ENCODE data around the gene KRTAP16-1. TPM values are rescaled to one million over a fixed set of nuclear protein-coding genes. Genes with fewer than 3 reads are reported as not detected.

KRTAP16-1 gene
- total and polyA plus RNA-seq, 2 donors (not counting 1 experiment from before 2014, with no cell fraction given), result 0.16 TPM; not detected in 1

GRCh38 chr17:41335747-41336146 lies 26.6 kb upstream of the KRTAP16-1 start:
- Mint-ChIP-seq H3K27ac (no peak overlapping the region), H3K9me3 (ENCODE audit: insufficient read depth) (no peaks in the 10 kb centered on the region), H3K4me3 (no peak overlapping the region), H3K4me1 (peaks cover 10% of the 10 kb centered on the region), H3K27me3 (peaks cover 15% of the 10 kb centered on the region)
- H3K4me1 ChIP-seq (ENCODE audit: control insufficient read depth in 2 of 2, insufficient read depth in 2 of 2, low read length in 2 of 2), result peaks cover 0 to 13% of the 10 kb centered on the region in 2 donors
- H2AFZ ChIP-seq (ENCODE audit: insufficient read depth, low read depth, low read length, poor library complexity, severe bottlenecking), result no peak overlapping the region
- H3K27me3 ChIP-seq (replicated peaks in 1 of 4; ENCODE audit: control extremely low read depth in 1 of 4, control insufficient read depth in 3 of 4, insufficient read depth in 4 of 4, low read length in 3 of 4), result peaks cover 0 to 10% (median 1%) of the 10 kb centered on the region in 4 experiments
- ChIA-PET POLR2A (no interaction called here), CTCF (interaction anchor here (1.2 kb wide), 1 partner anchor 13 kb away, joined by 5 read pairs; no protein-coding TSS in a partner anchor)
- no peaks in the 10 kb centered on the region for H4K20me1 ChIP-seq (ENCODE audit: control insufficient read depth, insufficient read depth, low read length, poor library complexity, severe bottlenecking)
- no peak overlapping the region for H3K4me2 ChIP-seq (replicated peaks; ENCODE audit: low read depth, low read length, poor library complexity, severe bottlenecking)
- TF ChIP-seq, protein P1, sequence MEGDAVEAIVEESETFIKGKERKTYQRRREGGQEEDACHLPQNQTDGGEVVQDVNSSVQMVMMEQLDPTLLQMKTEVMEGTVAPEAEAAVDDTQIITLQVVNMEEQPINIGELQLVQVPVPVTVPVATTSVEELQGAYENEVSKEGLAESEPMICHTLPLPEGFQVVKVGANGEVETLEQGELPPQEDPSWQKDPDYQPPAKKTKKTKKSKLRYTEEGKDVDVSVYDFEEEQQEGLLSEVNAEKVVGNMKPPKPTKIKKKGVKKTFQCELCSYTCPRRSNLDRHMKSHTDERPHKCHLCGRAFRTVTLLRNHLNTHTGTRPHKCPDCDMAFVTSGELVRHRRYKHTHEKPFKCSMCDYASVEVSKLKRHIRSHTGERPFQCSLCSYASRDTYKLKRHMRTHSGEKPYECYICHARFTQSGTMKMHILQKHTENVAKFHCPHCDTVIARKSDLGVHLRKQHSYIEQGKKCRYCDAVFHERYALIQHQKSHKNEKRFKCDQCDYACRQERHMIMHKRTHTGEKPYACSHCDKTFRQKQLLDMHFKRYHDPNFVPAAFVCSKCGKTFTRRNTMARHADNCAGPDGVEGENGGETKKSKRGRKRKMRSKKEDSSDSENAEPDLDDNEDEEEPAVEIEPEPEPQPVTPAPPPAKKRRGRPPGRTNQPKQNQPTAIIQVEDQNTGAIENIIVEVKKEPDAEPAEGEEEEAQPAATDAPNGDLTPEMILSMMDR (IDR thresholded peaks at IDR 0.05), result no peak
- DNase-seq (no peak), ATAC-seq (ENCODE audit: low read depth) (no peak)
- no peaks in the 10 kb centered on the region for H3K36me3 ChIP-seq (replicated peaks in 1 of 2; ENCODE audit: control extremely low read depth in 1 of 2, control insufficient read depth in 1 of 2, extremely low read depth in 1 of 2, insufficient read depth in 2 of 2, low read length in 1 of 2)
- H3K4me3 ChIP-seq (ENCODE audit: control extremely low read depth in 1 of 5, extremely low read depth in 1 of 5, insufficient read depth in 1 of 5, low read depth in 2 of 5, low read length in 4 of 5), result no peak overlapping the region
- no peaks in the 10 kb centered on the region for H3K9me3 ChIP-seq (ENCODE audit: control extremely low read depth in 1 of 3, control insufficient read depth in 2 of 3, insufficient read depth in 1 of 3, low read length in 2 of 3)
- no peak overlapping the region for H3K27ac ChIP-seq (ENCODE audit: low read length in 2 of 2)
- no peaks in the 10 kb centered on the region for H3K79me2 ChIP-seq (ENCODE audit: control insufficient read depth, insufficient read depth, low read length)
- H3K9ac ChIP-seq (ENCODE audit: low read length), result no peak overlapping the region
- intact Hi-C loops (cut with micrococcal nuclease), result no loop called here
- WGBS (ENCODE audit: insufficient coverage), result no CpG with 5 or more reads among the region's 1 CpG

DNA sequence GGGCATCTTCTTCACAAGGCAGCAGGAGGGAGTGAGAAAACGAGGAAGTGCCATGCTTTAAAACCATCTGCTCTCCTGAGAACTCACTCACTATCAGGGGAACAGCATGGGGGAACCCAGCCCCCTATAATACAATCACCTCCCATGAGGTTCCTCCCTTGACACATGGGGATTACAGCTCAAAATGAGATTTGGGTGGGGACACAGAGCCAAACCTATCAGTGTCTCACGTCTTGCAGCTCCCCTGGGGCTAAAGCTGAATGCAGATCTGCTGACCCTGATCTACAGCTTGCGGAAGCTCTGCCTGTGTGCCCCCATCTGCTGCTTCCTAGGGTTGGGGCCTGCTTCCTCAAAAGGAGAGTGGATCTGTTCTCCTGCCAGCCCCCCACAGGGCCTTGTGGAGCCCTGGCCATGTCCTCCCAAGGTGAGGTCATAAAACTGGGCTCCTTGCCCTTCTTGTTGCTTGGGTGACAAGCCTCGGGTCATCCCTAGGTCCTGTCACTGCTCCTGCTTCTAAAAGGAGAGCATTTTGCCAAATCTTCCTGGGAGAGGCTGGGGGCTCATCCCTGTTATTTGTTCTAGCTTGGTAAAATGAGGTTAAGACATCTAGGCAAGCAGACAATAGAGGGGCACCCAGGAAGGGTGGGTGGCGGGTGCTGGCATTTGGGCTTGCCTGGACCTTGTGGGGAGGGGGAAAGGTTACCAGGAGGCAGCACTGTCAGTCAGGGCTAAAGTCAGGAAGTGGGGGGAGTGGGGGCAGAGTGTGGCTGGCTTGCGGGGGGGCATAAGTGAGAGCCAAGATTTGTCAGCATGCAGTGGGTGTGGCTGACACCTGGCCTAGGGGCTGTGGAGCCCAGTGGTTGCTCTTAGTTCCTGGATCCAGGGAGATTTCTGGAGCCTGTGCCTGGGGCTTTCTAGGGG lies 25.5 kb upstream of the KRTAP16-1 start:
- Histone ChIP-seq H3K4me2 (replicated peaks; ENCODE audit: low read depth, low read length, poor library complexity, severe bottlenecking) (no peak overlapping the region), H2AFZ (ENCODE audit: insufficient read depth, low read depth, low read length, poor library complexity, severe bottlenecking) (no peak overlapping the region), H3K4me3 (ENCODE audit: control extremely low read depth in 1 of 5, extremely low read depth in 1 of 5, insufficient read depth in 1 of 5, low read depth in 2 of 5, low read length in 4 of 5) (no peak overlapping the region), H3K36me3 (replicated peaks in 1 of 2; ENCODE audit: control extremely low read depth in 1 of 2, control insufficient read depth in 1 of 2, extremely low read depth in 1 of 2, insufficient read depth in 2 of 2, low read length in 1 of 2) (no peaks in the 10 kb centered on the region), H3K27me3 (replicated peaks in 1 of 4; ENCODE audit: control extremely low read depth in 1 of 4, control insufficient read depth in 3 of 4, insufficient read depth in 4 of 4, low read length in 3 of 4) (peaks cover 0 to 10% (median 1%) of the 10 kb centered on the region in 4 experiments), H3K9me3 (ENCODE audit: control extremely low read depth in 1 of 3, control insufficient read depth in 2 of 3, insufficient read depth in 1 of 3, low read length in 2 of 3) (no peaks in the 10 kb centered on the region), H3K9ac (ENCODE audit: low read length) (no peak overlapping the region), H3K4me1 (ENCODE audit: control insufficient read depth in 2 of 2, insufficient read depth in 2 of 2, low read length in 2 of 2) (peaks cover 0 to 5% of the 10 kb centered on the region in 2 donors), H3K79me2 (ENCODE audit: control insufficient read depth, insufficient read depth, low read length) (no peaks in the 10 kb centered on the region), H4K20me1 (ENCODE audit: control insufficient read depth, insufficient read depth, low read length, poor library complexity, severe bottlenecking) (no peaks in the 10 kb centered on the region), H3K27ac (ENCODE audit: low read length in 2 of 2) (no peak overlapping the region)
- ChIA-PET POLR2A (no interaction called here), CTCF (interaction anchor here (0.8 kb wide), 1 partner anchor 938 kb away, joined by 3 read pairs; no protein-coding TSS in a partner anchor)
- intact Hi-C loops (cut with micrococcal nuclease), result no loop called here
- Mint-ChIP-seq H3K4me1 (peaks cover 8% of the 10 kb centered on the region), H3K9me3 (ENCODE audit: insufficient read depth) (no peaks in the 10 kb centered on the region), H3K4me3 (no peak overlapping the region), H3K27me3 (peaks cover 17% of the 10 kb centered on the region), H3K27ac (no peak overlapping the region)
- ATAC-seq (ENCODE audit: low read depth) (no peak), DNase-seq (no peak)
- TF ChIP-seq, protein P1 (IDR thresholded peaks at IDR 0.05), result no peak
- no peak for TF ChIP-seq EZH2 (IDR thresholded peaks at IDR 0.05; ENCODE audit: borderline replicate concordance, insufficient read depth, low read depth, low read length, poor library complexity, severe bottlenecking)
- WGBS (ENCODE audit: insufficient coverage), result 72% methylated on average over 5 of the region's 6 CpGs

Data from B cell (primary cell).